Measurements from ENCODE around the gene KIAA0513. TPM values are rescaled to one million over a fixed set of nuclear protein-coding genes. Genes with fewer than 3 reads are reported as not detected.

The KIAA0513 gene
- total and polyA plus RNA-seq, 2 of the 13 experiments (the other 11 are each of a cell fraction or from before 2014, with no cell fraction given) = 1.8 TPM

DNA sequence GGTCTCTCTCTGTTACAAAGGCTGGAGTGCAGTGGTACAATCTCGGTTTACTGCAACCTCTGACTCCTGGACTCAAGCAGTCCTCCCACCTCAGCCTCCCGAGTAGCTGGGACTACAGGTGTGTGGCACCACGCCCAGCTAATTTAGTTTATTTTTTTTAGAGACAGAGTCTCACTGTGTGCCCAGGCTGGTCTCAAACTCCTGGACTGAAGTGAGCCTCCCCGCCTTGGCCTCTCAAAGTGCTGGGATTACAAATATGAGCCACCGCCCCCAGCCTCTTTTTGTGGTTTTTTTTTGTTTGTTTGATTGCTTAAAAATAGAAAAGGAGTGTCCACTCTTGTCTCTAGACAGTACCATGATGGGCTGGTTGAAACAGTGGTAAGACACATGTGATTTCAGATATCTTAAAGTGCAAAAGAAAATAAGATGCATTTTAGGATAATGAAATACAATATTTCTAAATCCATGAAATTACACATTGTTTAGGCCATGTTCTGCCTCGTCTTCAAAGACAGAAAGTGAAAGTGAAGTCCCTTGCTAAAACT is 27.4 kb downstream of the KIAA0513 start:
- Histone ChIP-seq H3K9me3 (ENCODE audit: low read length) (no peaks in the 10 kb centered on the region), H3K27ac (ENCODE audit: extremely low read length, insufficient read depth, low read length) (no peak overlapping the region), H3K79me2 (ENCODE audit: insufficient read depth, low read length) (no peaks in the 10 kb centered on the region), H4K20me1 (ENCODE audit: insufficient read depth, low read length) (no peaks in the 10 kb centered on the region), H3K36me3 (replicated peaks in 1 of 2; ENCODE audit: control insufficient read depth in 1 of 2, insufficient read depth in 2 of 2, low read length in 2 of 2) (no peaks in the 10 kb centered on the region), H2AFZ (ENCODE audit: low read length) (peak overlapping the region; percentile 71), H3K9ac (ENCODE audit: insufficient read depth, low read depth, low read length) (peak overlapping the region; percentile 32; the same call in 1 of the 2 replicates), H3K4me3 (replicated peaks in 1 of 3; ENCODE audit: insufficient read depth in 1 of 3, low read depth in 2 of 3, low read length in 3 of 3) (peak overlapping the region; percentile 5 to 49 (median 34); a peak in 3 of 6 replicates), H3K4me1 (ENCODE audit: insufficient read depth, low read length) (peaks cover 33% of the 10 kb centered on the region), H3K4me2 (ENCODE audit: low read depth, low read length) (peak overlapping the region; percentile 78), H3K27me3 (ENCODE audit: control insufficient read depth in 1 of 2, insufficient read depth in 2 of 2, low read length in 2 of 2) (peaks cover 0 to 5% of the 10 kb centered on the region in 2 experiments; a peak in 2 of 5 replicates)
- ChIA-PET POLR2A (no interaction called here), CTCF (ENCODE audit: low intra/inter-chr PET ratio, low total read pairs) (no interaction called here)
- 32% methylated on average over 6 of the region's 6 CpGs for WGBS (ENCODE audit: low lambda C conversion rate)
- in situ Hi-C loops (cut with HindIII; ENCODE audit: extremely low pct_ligation_motif_present, low pct_unique_long_range_greater_than_20kb) = no loop called here
- TF ChIP-seq FOSL2 (CRISPR knock-in tag; IDR thresholded peaks at IDR 0.05) (no peak), ZNF263 (CRISPR knock-in tag; IDR thresholded peaks at IDR 0.05) (peak; percentile 33; the same call in 1 of the 2 replicates), MEIS2 (CRISPR knock-in tag; IDR thresholded peaks at IDR 0.05) (no peak), SAP130 (CRISPR knock-in tag; IDR thresholded peaks at IDR 0.05; ENCODE audit: low read depth) (peak; percentile 18; the same call in 1 of the 2 replicates), KLF6 (CRISPR knock-in tag; IDR thresholded peaks at IDR 0.05) (peak; percentile 12; the same call in 1 of the 2 replicates)
- DNase-seq (ENCODE audit: low spot score) (no peak), FAIRE-seq (no peak), ATAC-seq (no peak)
- intact Hi-C loops (cut with micrococcal nuclease; ENCODE audit: unreplicated experiment) = no loop called here
- no TSS peak for BruUV-seq (replicated peaks)

DNA sequence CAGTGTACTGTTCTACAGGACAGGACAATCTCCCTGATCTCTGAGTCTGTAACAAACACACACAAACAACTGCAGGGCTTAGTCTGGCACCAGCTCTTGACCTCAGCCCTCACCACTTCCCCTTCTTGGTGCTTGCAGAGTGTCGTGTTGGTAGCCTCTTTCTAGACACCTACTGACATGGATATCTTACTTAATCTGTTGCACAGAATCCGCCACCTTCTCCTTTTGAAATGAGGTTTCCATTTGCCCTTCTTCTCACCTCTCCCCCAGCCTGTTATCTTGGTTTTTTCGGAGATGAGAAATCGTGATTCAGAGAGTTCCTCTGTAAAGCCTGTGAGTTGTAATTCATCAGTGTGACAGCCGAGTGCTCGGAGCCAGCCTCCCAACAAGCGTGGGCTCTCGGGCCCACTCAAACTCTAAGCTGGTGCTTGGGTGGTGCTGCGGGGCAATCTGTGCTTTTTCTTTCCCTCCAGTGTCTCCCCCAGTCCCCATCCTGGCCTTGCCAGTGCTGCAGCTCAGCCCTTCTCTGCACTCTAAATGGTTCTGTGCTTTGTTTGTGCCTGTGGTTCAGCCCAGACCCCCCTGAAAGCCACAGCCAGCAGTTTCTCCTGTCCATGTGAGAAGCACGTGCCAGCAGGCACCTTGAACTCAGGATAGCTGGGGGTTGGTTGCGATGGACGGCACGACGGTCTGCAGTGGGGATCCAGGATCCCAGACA is 28.1 kb downstream of the KIAA0513 start:
- in situ Hi-C loops (cut with HindIII; ENCODE audit: extremely low pct_ligation_motif_present, low pct_unique_long_range_greater_than_20kb) = no loop called here
- ATAC-seq (peak; percentile 70), DNase-seq (ENCODE audit: low spot score) (peak; percentile 32), FAIRE-seq (peak; percentile 89)
- POLR2A ChIA-PET = no interaction called here
- WGBS (ENCODE audit: low lambda C conversion rate) = 18% methylated on average over 14 of the region's 14 CpGs
- intact Hi-C loops (cut with micrococcal nuclease; ENCODE audit: unreplicated experiment) = no loop called here
- peaks cover 33% of the 10 kb centered on the region for H3K4me1 ChIP-seq (ENCODE audit: insufficient read depth, low read length)
- BruUV-seq (replicated peaks) = no TSS peak
- H3K9me3 ChIP-seq (ENCODE audit: low read length) = no peaks in the 10 kb centered on the region
- H3K27ac ChIP-seq (ENCODE audit: extremely low read length, insufficient read depth, low read length) = no peak overlapping the region
- H3K4me2 ChIP-seq (ENCODE audit: low read depth, low read length) = peak overlapping the region; percentile 78
- H3K27me3 ChIP-seq (ENCODE audit: control insufficient read depth in 1 of 2, insufficient read depth in 2 of 2, low read length in 2 of 2) = peaks cover 0 to 3% of the 10 kb centered on the region in 2 experiments; a peak in 2 of 5 replicates
- no peaks in the 10 kb centered on the region for H3K36me3 ChIP-seq (replicated peaks in 1 of 2; ENCODE audit: control insufficient read depth in 1 of 2, insufficient read depth in 2 of 2, low read length in 2 of 2)
- no peaks in the 10 kb centered on the region for H4K20me1 ChIP-seq (ENCODE audit: insufficient read depth, low read length)
- H3K4me3 ChIP-seq (replicated peaks in 1 of 3; ENCODE audit: insufficient read depth in 1 of 3, low read depth in 2 of 3, low read length in 3 of 3) = peak overlapping the region; percentile 5 to 49 (median 34); a peak in 3 of 6 replicates
- no peaks in the 10 kb centered on the region for H3K79me2 ChIP-seq (ENCODE audit: insufficient read depth, low read length)
- H3K9ac ChIP-seq (ENCODE audit: insufficient read depth, low read depth, low read length) = peak overlapping the region; percentile 32; the same call in 1 of the 2 replicates
- CTCF ChIA-PET (ENCODE audit: low intra/inter-chr PET ratio, low total read pairs) = no interaction called here
- peak overlapping the region; percentile 71 for H2AFZ ChIP-seq (ENCODE audit: low read length)
- TF ChIP-seq, protein P1, sequence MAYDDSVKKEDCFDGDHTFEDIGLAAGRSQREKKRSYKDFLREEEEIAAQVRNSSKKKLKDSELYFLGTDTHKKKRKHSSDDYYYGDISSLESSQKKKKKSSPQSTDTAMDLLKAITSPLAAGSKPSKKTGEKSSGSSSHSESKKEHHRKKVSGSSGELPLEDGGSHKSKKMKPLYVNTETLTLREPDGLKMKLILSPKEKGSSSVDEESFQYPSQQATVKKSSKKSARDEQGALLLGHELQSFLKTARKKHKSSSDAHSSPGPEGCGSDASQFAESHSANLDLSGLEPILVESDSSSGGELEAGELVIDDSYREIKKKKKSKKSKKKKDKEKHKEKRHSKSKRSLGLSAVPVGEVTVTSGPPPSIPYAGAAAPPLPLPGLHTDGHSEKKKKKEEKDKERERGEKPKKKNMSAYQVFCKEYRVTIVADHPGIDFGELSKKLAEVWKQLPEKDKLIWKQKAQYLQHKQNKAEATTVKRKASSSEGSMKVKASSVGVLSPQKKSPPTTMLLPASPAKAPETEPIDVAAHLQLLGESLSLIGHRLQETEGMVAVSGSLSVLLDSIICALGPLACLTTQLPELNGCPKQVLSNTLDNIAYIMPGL (CRISPR knock-in tag; IDR thresholded peaks at IDR 0.05; ENCODE audit: borderline replicate concordance in 1 of 2, low read depth in 1 of 2) = no peak
- TF ChIP-seq GTF2F1 (IDR thresholded peaks at IDR 0.05; ENCODE audit: low read length) (no peak), NAIF1 (CRISPR knock-in tag; IDR thresholded peaks at IDR 0.05; ENCODE audit: borderline replicate concordance) (no peak), AHR (CRISPR knock-in tag; IDR thresholded peaks at IDR 0.05) (peak; percentile 79; the same call in 1 of the 2 replicates), KLF12 (CRISPR knock-in tag; IDR thresholded peaks at IDR 0.05; ENCODE audit: borderline replicate concordance) (peak; percentile 66; the same call in 1 of the 2 replicates), AGO1 (IDR thresholded peaks at IDR 0.05; ENCODE audit: low read depth, low read length, poor library complexity, severe bottlenecking) (no peak), SETDB1 (CRISPR knock-in tag; IDR thresholded peaks at IDR 0.05; ENCODE audit: borderline replicate concordance) (peak; percentile 85; the same call in 1 of the 2 replicates), ZNF792 (CRISPR knock-in tag; IDR thresholded peaks at IDR 0.05) (no peak)
- TF ChIP-seq, protein P2, sequence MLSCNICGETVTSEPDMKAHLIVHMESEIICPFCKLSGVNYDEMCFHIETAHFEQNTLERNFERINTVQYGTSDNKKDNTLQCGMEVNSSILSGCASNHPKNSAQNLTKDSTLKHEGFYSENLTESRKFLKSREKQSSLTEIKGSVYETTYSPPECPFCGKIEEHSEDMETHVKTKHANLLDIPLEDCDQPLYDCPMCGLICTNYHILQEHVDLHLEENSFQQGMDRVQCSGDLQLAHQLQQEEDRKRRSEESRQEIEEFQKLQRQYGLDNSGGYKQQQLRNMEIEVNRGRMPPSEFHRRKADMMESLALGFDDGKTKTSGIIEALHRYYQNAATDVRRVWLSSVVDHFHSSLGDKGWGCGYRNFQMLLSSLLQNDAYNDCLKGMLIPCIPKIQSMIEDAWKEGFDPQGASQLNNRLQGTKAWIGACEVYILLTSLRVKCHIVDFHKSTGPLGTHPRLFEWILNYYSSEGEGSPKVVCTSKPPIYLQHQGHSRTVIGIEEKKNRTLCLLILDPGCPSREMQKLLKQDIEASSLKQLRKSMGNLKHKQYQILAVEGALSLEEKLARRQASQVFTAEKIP (CRISPR knock-in tag; IDR thresholded peaks at IDR 0.05; ENCODE audit: borderline replicate concordance) = no peak

Measured in HepG2 (cell line).